Endodermal cell (in vitro differentiated cells): Measurements from ENCODE around the gene SLC38A10. TPM values are rescaled to one million over a fixed set of nuclear protein-coding genes. Genes with fewer than 3 reads are reported as not detected.

Source experiments
- DNase-seq: peaks from one replicate; pipeline ENCODE4 v3.0.0-alpha.2; 2017
- H3K27ac ChIP-seq: 2 replicates; pipeline ENCODE4 v1.5.1; 2013; ENCODE audit warnings: mild to moderate bottlenecking, low read depth, low read length, moderate library complexity
- H3K27me3 ChIP-seq: 2 replicates; pipeline ENCODE4 v1.6.1; 2013; ENCODE audit warnings: mild to moderate bottlenecking, low read length, moderate library complexity; ENCODE audit not compliant: insufficient read depth, control insufficient read depth, poor library complexity, severe bottlenecking
- H3K36me3 ChIP-seq: 2 replicates; pipeline ENCODE4 v1.7.0; 2013; ENCODE audit warnings: mild to moderate bottlenecking, low read length, moderate library complexity; ENCODE audit not compliant: control insufficient read depth, insufficient read depth
- H3K4me1 ChIP-seq: one replicate; pipeline ENCODE4 v1.7.0; 2013; ENCODE audit warnings: low read length; ENCODE audit not compliant: control insufficient read depth, insufficient read depth
- H3K4me3 ChIP-seq: 2 replicates; pipeline ENCODE4 v1.5.1; 2013; ENCODE audit warnings: mild to moderate bottlenecking, low read length, moderate library complexity
- H3K9ac ChIP-seq: 2 replicates; pipeline ENCODE4 v1.6.1; 2013; ENCODE audit warnings: mild to moderate bottlenecking, low read length, moderate library complexity; ENCODE audit not compliant: poor library complexity, severe bottlenecking; ENCODE audit errors: extremely low read depth
- H3K9me3 ChIP-seq: 2 replicates; pipeline ENCODE4 v1.6.1; 2013; ENCODE audit warnings: mild to moderate bottlenecking, low read length, moderate library complexity; ENCODE audit not compliant: control insufficient read depth
- H3K27ac Mint-ChIP-seq: 2 replicates; pipeline ENCODE4 v1.8.0; 2020; ENCODE audit warnings: mixed read lengths
- H3K27me3 Mint-ChIP-seq: 2 replicates; pipeline ENCODE4 v1.8.0; 2021; ENCODE audit warnings: mild to moderate bottlenecking, mixed read lengths; ENCODE audit not compliant: insufficient read depth
- H3K36me3 Mint-ChIP-seq: 2 replicates; pipeline ENCODE4 v1.8.0; 2020; ENCODE audit warnings: low read depth, mixed read lengths
- H3K4me1 Mint-ChIP-seq: 2 replicates; pipeline ENCODE4 v1.8.0; 2020; ENCODE audit warnings: mixed read lengths
- H3K4me3 Mint-ChIP-seq: 2 replicates; pipeline ENCODE4 v1.8.0; 2020; ENCODE audit warnings: mild to moderate bottlenecking, moderate library complexity, mixed read lengths
- H3K9me3 Mint-ChIP-seq: 2 replicates; pipeline ENCODE4 v1.8.0; 2020; ENCODE audit warnings: mild to moderate bottlenecking, mixed read lengths
- WGBS, 2 experiments: methylation state at CpG; one replicate each; pipeline versions ENCODE4 v1.1.5 to v1.1.7; 2013; ENCODE audit warnings: missing lambda C conversion rate in 2 of 2, mixed read lengths in 1 of 2; ENCODE audit not compliant: insufficient coverage in 1 of 2, insufficient read length in 1 of 2; 5-methylcytosine and 5-hydroxymethylcytosine counted together
- total RNA-seq, 2 donors: library from RNA; stranded (reverse); fragmentation: NEBNext Ultra II Directional in 1 of 2; extraction: Animal tissue kit (Norgen Biotek cat#: 25700) in 1 of 2; gene quantifications; 2 replicates in 1 of 2; 3 replicates in 1 of 2; pipeline ENCODE4 v1.2.1, GENCODE V29; 2021
- TF ChIP-seq, protein P1 (sequence below): fragments of 200-600 bp; sonication (generic); conservative IDR thresholded peaks from 2 replicates; pipeline ENCODE4 v1.5.0; 2021; ENCODE audit warnings: antibody characterized with exemption, mild to moderate bottlenecking

The SLC38A10 gene
- total RNA-seq, 2 donors from 2014 or later: 60.2 to 90.3 TPM

DNA sequence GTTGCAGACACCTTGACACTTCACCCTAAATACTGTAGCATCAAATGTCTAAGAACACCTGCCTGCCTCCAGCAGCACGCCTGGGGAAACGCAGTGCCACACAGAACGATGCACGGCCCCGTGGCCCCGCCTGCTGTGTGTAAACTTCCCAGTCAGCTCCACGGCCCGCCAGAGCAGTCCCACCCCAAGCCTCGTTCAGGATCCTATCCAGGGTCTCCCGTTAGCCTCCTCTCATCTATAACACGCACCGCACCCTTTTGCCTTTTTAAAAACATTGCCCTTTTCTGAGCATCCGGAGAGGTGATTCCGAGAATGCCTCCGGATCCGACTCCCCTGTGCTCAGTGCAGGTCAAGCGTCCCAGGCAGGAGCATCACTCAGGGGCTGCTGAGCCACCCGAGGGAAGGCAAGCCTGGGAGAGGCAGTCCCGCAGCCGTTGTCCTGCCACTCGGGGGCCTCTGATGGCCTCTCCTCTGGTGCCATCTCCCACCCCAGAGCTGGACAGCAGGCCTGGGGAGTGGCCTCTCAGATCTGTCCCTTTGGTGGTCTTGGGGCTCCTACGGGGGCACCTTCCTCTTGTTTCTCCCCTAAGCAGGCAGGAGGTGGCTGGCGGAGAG, 37.9 kb upstream of the SLC38A10 start:
- Histone ChIP-seq H3K27ac (no peak overlapping the region), H3K36me3 (no peaks in the 10 kb centered on the region), H3K27me3 (no peaks in the 10 kb centered on the region), H3K4me3 (no peak overlapping the region), H3K9ac (no peak overlapping the region), H3K9me3 (no peaks in the 10 kb centered on the region), H3K4me1 (peaks cover 25% of the 10 kb centered on the region)
- Mint-ChIP-seq H3K4me1 (peaks cover 27% of the 10 kb centered on the region), H3K9me3 (no peaks in the 10 kb centered on the region), H3K27me3 (peaks cover 9% of the 10 kb centered on the region), H3K36me3 (no peaks in the 10 kb centered on the region), H3K27ac (no peak overlapping the region), H3K4me3 (no peak overlapping the region)
- TF ChIP-seq, protein P1, sequence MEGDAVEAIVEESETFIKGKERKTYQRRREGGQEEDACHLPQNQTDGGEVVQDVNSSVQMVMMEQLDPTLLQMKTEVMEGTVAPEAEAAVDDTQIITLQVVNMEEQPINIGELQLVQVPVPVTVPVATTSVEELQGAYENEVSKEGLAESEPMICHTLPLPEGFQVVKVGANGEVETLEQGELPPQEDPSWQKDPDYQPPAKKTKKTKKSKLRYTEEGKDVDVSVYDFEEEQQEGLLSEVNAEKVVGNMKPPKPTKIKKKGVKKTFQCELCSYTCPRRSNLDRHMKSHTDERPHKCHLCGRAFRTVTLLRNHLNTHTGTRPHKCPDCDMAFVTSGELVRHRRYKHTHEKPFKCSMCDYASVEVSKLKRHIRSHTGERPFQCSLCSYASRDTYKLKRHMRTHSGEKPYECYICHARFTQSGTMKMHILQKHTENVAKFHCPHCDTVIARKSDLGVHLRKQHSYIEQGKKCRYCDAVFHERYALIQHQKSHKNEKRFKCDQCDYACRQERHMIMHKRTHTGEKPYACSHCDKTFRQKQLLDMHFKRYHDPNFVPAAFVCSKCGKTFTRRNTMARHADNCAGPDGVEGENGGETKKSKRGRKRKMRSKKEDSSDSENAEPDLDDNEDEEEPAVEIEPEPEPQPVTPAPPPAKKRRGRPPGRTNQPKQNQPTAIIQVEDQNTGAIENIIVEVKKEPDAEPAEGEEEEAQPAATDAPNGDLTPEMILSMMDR: no peak
- no peak for DNase-seq
- 89 to 91% methylated on average over 20 to 23 of the region's 23 CpGs for WGBS, 2 experiments

DNA sequence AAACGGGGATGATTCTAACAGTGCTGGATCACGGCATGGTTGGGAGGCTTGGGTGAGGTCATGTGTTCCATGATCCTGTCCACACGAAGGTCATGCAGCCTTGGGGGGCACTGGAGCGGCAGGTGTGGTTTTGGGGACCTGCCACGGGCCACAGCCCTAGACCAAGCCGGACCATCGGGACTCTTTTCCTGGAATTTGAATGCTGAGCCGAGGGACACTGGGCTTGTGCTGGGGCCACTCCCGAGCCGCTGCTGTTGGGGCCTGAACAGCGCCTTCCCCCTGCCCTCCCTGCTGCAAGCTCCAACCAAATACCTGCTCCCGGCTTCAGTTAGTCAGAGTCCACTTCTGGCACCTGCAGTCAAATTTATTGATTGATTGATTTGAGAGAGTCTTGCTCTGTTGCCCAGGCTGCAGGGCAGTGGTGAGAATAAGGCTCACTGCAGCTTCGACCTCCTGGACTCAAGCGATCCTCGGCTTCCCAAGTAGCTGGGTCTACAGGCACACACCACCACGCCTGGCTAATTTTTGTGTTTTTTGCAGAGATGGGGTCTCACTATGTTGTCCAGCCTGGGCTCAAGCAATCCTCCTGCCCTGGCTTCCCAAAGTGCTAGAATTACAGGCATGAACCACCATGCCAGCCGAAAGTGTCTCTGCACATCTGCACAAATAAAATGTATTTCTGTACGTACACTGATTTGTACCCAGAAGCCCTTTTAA, 37.2 kb upstream of the SLC38A10 start:
- no peaks in the 10 kb centered on the region for H3K36me3 ChIP-seq
- TF ChIP-seq, protein P1: no peak
- H3K4me1 Mint-ChIP-seq: peaks cover 27% of the 10 kb centered on the region
- no peaks in the 10 kb centered on the region for H3K36me3 Mint-ChIP-seq
- no peak overlapping the region for H3K4me3 ChIP-seq
- H3K27me3 Mint-ChIP-seq: peaks cover 10% of the 10 kb centered on the region
- WGBS, 2 experiments: 90 to 97% methylated on average over 13 to 18 of the region's 18 CpGs
- no peak for DNase-seq
- H3K9me3 ChIP-seq: no peaks in the 10 kb centered on the region
- no peak overlapping the region for H3K27ac Mint-ChIP-seq
- H3K27ac ChIP-seq: no peak overlapping the region
- peaks cover 25% of the 10 kb centered on the region for H3K4me1 ChIP-seq
- H3K9me3 Mint-ChIP-seq: no peaks in the 10 kb centered on the region
- no peak overlapping the region for H3K9ac ChIP-seq
- no peak overlapping the region for H3K4me3 Mint-ChIP-seq
- no peaks in the 10 kb centered on the region for H3K27me3 ChIP-seq

DNA sequence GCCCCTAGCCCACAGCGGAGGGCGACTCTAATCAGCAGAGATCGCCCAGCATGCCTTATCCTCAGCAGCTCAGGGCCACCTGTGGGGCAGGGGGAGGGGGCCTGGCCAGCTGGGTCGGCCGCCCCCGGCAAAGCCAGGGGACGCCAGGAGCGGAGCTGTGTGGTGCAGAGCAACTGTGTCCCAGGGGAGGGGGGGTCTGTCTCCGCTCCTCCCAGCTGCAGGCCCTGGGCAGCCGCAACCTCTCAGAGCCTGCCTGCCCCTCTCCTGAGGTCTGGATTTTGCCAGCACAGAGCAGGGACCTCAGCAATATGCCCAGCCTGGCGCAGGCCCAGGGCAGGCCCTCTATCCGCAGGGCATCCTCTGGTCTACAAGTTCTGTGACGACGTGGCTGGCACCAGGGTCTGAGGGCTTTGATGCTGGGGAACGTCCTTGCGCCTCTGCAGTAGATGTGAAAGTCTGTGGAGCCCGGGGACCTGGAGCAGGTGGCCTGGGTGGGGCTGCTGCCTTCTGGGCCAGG, 36.5 kb upstream of the SLC38A10 start:
- Mint-ChIP-seq H3K27ac (no peak overlapping the region), H3K4me3 (no peak overlapping the region), H3K9me3 (no peaks in the 10 kb centered on the region), H3K27me3 (peaks cover 13% of the 10 kb centered on the region), H3K4me1 (peaks cover 27% of the 10 kb centered on the region), H3K36me3 (no peaks in the 10 kb centered on the region)
- 73 to 80% methylated on average over 9 to 17 of the region's 17 CpGs for WGBS, 2 experiments
- no peaks in the 10 kb centered on the region for H3K36me3 ChIP-seq
- no peak overlapping the region for H3K4me3 ChIP-seq
- H3K27me3 ChIP-seq: no peaks in the 10 kb centered on the region
- DNase-seq: no peak
- no peak overlapping the region for H3K9ac ChIP-seq
- H3K9me3 ChIP-seq: no peaks in the 10 kb centered on the region
- no peak overlapping the region for H3K27ac ChIP-seq
- H3K4me1 ChIP-seq: peaks cover 25% of the 10 kb centered on the region
- TF ChIP-seq, protein P1: no peak
